ENCODE measurements around the gene RNMT.

- TF ChIP-seq POLR2A (IDR thresholded peaks at IDR 0.05) (no peak), CTCF (IDR thresholded peaks at IDR 0.05) (no peak), EP300 (IDR thresholded peaks at IDR 0.05) (no peak)
Measured at GRCh38 chr18:13775058-13775457, 48.6 kb downstream of the RNMT start.

All from stomach (tissue), 4 donors.